Panc1 (cell line): Measurements from ENCODE around the gene ECM1.

Experiments
- CTCF ChIP-seq: fragments of 450-650 bp; IDR thresholded peaks from 2 replicates; pipeline ENCODE4 v1.5.1; 2017; ENCODE audit warnings: mild to moderate bottlenecking
- REST ChIP-seq, 2 experiments: IDR thresholded peaks; 2 replicates each; pipeline ENCODE4 v1.6.1; 2011 to 2012; ENCODE audit warnings: low read depth in 2 of 2, control low read depth in 1 of 2, low read length in 1 of 2, mild to moderate bottlenecking in 1 of 2, moderate library complexity in 1 of 2; ENCODE audit not compliant: insufficient read depth in 1 of 2

- TF ChIP-seq CTCF (no peak), REST (IDR thresholded peaks at IDR 0.05; ENCODE audit: insufficient read depth in 1 of 2, low read depth in 2 of 2, low read length in 1 of 2) (no peak)
Observed at GRCh38 chr1:150514260-150514659, 6.4 kb downstream of the ECM1 start.
